DND-41 (cell line): Measurements from ENCODE around the gene AIF1.

Experiments
- ATAC-seq: fragments of 200-7000 bp; cut with Tn5 transposase; 3 replicates; pipeline ENCODE4 v1.9.1; 2021; ENCODE audit warnings: low read depth; ENCODE audit not compliant: insufficient read depth
- DNase-seq: peaks from one replicate; pipeline ENCODE4 v3.0.0-alpha.2; 2020
- H2AFZ ChIP-seq: 2 replicates; pipeline ENCODE4 v1.6.0; 2012; ENCODE audit warnings: low read depth, low read length
- H3K27ac ChIP-seq: 2 replicates; pipeline ENCODE4 v1.5.1; 2012; ENCODE audit warnings: low read length, inconsistent platforms
- H3K27me3 ChIP-seq: fragments of 200-600 bp; sonication (generic); 2 replicates; pipeline ENCODE4 v1.6.0; 2012; ENCODE audit warnings: low read length, mild to moderate bottlenecking, inconsistent platforms; ENCODE audit not compliant: insufficient read depth, poor library complexity
- H3K36me3 ChIP-seq: 2 replicates; pipeline ENCODE4 v1.5.1; 2012; ENCODE audit warnings: low read length, inconsistent platforms; ENCODE audit not compliant: insufficient read depth
- H3K4me1 ChIP-seq: 2 replicates; pipeline ENCODE4 v1.5.1; 2012; ENCODE audit warnings: mild to moderate bottlenecking, low read length; ENCODE audit not compliant: insufficient read depth
- H3K4me2 ChIP-seq: 2 replicates; pipeline ENCODE4 v1.6.0; 2012; ENCODE audit warnings: mild to moderate bottlenecking, moderate library complexity, low read length, inconsistent platforms; ENCODE audit not compliant: insufficient read depth
- H3K4me3 ChIP-seq, 2 experiments: fragments of 200-600 bp in 1 of 2; shearing (Covaris generic) in 1 of 2; 2 replicates each; pipeline ENCODE4 v1.5.1; 2012 to 2016; ENCODE audit warnings: inconsistent platforms in 2 of 2, low read length in 2 of 2, mild to moderate bottlenecking in 2 of 2, low read depth in 1 of 2, moderate library complexity in 1 of 2
- H3K79me2 ChIP-seq: 2 replicates; pipeline ENCODE4 v1.6.0; 2012; ENCODE audit warnings: low read length, inconsistent platforms; ENCODE audit not compliant: insufficient read depth
- H3K9ac ChIP-seq: 2 replicates; pipeline ENCODE4 v1.6.0; 2012; ENCODE audit warnings: low read depth, mild to moderate bottlenecking, inconsistent platforms, low read length, moderate library complexity
- H3K9me3 ChIP-seq: 2 replicates; pipeline ENCODE4 v1.5.1; 2012; ENCODE audit warnings: low read length, moderate library complexity, mild to moderate bottlenecking, inconsistent platforms; ENCODE audit not compliant: insufficient read depth, severe bottlenecking
- H4K20me1 ChIP-seq: 2 replicates; pipeline ENCODE4 v1.6.0; 2012; ENCODE audit warnings: low read length; ENCODE audit not compliant: insufficient read depth
- EZH2 ChIP-seq: IDR thresholded peaks from 3 replicates; pipeline ENCODE4 v1.6.1; 2012; ENCODE audit warnings: borderline replicate concordance, low read depth, mild to moderate bottlenecking, moderate library complexity, low read length, inconsistent platforms; ENCODE audit not compliant: severe bottlenecking
- TF ChIP-seq, protein P1 (sequence below): IDR thresholded peaks from 2 replicates; pipeline ENCODE4 v1.5.1; 2012; ENCODE audit warnings: borderline replicate concordance, low read length, moderate library complexity, mild to moderate bottlenecking; ENCODE audit not compliant: poor library complexity, severe bottlenecking; ENCODE audit errors: extremely low read depth

Gene AIF1

GRCh38 chr6:31631209-31631608, 16.2 kb downstream of the AIF1 start:
- no peak for TF ChIP-seq EZH2
- TF ChIP-seq, protein P1, sequence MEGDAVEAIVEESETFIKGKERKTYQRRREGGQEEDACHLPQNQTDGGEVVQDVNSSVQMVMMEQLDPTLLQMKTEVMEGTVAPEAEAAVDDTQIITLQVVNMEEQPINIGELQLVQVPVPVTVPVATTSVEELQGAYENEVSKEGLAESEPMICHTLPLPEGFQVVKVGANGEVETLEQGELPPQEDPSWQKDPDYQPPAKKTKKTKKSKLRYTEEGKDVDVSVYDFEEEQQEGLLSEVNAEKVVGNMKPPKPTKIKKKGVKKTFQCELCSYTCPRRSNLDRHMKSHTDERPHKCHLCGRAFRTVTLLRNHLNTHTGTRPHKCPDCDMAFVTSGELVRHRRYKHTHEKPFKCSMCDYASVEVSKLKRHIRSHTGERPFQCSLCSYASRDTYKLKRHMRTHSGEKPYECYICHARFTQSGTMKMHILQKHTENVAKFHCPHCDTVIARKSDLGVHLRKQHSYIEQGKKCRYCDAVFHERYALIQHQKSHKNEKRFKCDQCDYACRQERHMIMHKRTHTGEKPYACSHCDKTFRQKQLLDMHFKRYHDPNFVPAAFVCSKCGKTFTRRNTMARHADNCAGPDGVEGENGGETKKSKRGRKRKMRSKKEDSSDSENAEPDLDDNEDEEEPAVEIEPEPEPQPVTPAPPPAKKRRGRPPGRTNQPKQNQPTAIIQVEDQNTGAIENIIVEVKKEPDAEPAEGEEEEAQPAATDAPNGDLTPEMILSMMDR = no peak
- Histone ChIP-seq H3K79me2 (peaks cover 45% of the 10 kb centered on the region), H3K4me3 (no peak overlapping the region), H3K27ac (no peak overlapping the region), H4K20me1 (peaks cover 76% of the 10 kb centered on the region), H2AFZ (no peak overlapping the region), H3K27me3 (no peaks in the 10 kb centered on the region), H3K4me1 (0 out of 2 replicates have a peak, but pooled peaks cover 4% of the 10 kb centered on the region), H3K36me3 (peaks cover 100% of the 10 kb centered on the region), H3K9me3 (no peaks in the 10 kb centered on the region), H3K9ac (no peak overlapping the region), H3K4me2 (no peak overlapping the region)
- no peak for DNase-seq
- ATAC-seq = no peak

GRCh38 chr6:31631681-31632278, 16.7 kb downstream of the AIF1 start:
- H3K4me1 ChIP-seq = 0 out of 2 replicates have a peak, but pooled peaks cover 4% of the 10 kb centered on the region
- DNase-seq = no peak
- peaks cover 100% of the 10 kb centered on the region for H3K36me3 ChIP-seq
- no peak overlapping the region for H3K9ac ChIP-seq
- H3K27me3 ChIP-seq = no peaks in the 10 kb centered on the region
- H3K4me3 ChIP-seq = no peak overlapping the region
- H3K27ac ChIP-seq = no peak overlapping the region
- ATAC-seq = peak; percentile 8; the same call in 1 of the 3 replicates
- no peak overlapping the region for H2AFZ ChIP-seq
- no peak for TF ChIP-seq EZH2
- TF ChIP-seq, protein P1 = no peak
- H3K79me2 ChIP-seq = peaks cover 40% of the 10 kb centered on the region
- H4K20me1 ChIP-seq = peaks cover 76% of the 10 kb centered on the region
- H3K9me3 ChIP-seq = no peaks in the 10 kb centered on the region
- no peak overlapping the region for H3K4me2 ChIP-seq

DNA sequence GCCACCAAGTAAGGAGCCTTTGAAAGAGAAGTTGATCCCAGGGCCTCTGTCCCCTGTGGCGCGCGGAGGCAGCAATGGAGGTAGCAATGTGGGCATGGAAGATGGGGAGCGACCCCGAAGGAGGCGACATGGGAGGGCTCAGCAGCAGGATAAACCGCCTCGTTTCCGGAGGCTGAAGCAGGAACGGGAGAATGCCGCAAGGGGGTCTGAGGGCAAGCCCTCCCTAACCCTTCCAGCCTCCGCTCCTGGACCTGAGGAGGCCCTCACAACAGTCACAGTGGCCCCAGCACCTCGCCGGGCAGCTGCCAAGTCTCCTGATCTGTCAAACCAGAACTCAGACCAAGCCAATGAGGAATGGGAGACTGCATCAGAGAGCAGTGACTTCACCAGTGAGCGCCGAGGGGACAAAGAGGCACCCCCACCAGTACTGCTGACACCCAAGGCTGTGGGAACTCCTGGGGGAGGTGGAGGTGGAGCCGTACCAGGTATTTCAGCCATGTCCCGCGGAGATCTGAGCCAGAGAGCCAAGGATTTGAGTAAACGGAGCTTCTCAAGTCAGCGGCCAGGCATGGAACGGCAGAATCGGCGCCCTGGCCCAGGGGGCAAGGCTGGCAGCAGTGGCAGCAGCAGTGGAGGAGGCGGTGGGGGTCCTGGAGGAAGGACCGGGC, 17.4 kb downstream of the AIF1 start:
- peak overlapping the region; percentile 6; the same call in 1 of the 2 replicates for H3K27ac ChIP-seq
- no peak for TF ChIP-seq EZH2
- TF ChIP-seq, protein P1 = no peak
- no peak overlapping the region for H3K4me3 ChIP-seq
- H3K4me1 ChIP-seq = 0 out of 2 replicates have a peak, but pooled peaks cover 3% of the 10 kb centered on the region
- peaks cover 77% of the 10 kb centered on the region for H4K20me1 ChIP-seq
- no peak for DNase-seq
- H3K9me3 ChIP-seq = no peaks in the 10 kb centered on the region
- no peak overlapping the region for H3K4me2 ChIP-seq
- peaks cover 33% of the 10 kb centered on the region for H3K79me2 ChIP-seq
- no peaks in the 10 kb centered on the region for H3K27me3 ChIP-seq
- H3K9ac ChIP-seq = peak overlapping the region; percentile 8; the same call in 1 of the 2 replicates
- peaks cover 99% of the 10 kb centered on the region for H3K36me3 ChIP-seq
- H2AFZ ChIP-seq = no peak overlapping the region
- 0 out of 3 replicates have a peak, but pooled peaks have one; percentile 4 for ATAC-seq
